Mesenchymal stem cell (in vitro differentiated cells and primary cell): ENCODE measurements around the gene BMERB1.

Source experiments
- DNase-seq: peaks from one replicate; pipeline ENCODE4 v3.0.0-alpha.2; 2013
- H2AFZ ChIP-seq: one replicate; pipeline ENCODE4 v1.6.1; 2013; ENCODE audit warnings: low read depth, mild to moderate bottlenecking, control low read depth, inconsistent platforms, low read length, moderate library complexity
- H2AK5ac ChIP-seq: 2 replicates; pipeline ENCODE4 v1.6.1; 2013; ENCODE audit warnings: low read length, moderate library complexity, mild to moderate bottlenecking, inconsistent platforms; ENCODE audit not compliant: severe bottlenecking
- H2BK120ac ChIP-seq: one replicate; pipeline ENCODE4 v1.6.1; 2013; ENCODE audit warnings: low read depth, mild to moderate bottlenecking, inconsistent platforms, low read length, moderate library complexity
- H2BK12ac ChIP-seq, 2 experiments: one replicate each; pipeline ENCODE4 v1.6.1; 2013; ENCODE audit warnings: inconsistent platforms in 2 of 2, low read length in 2 of 2, mild to moderate bottlenecking in 2 of 2, moderate library complexity in 2 of 2, control low read depth in 1 of 2
- H2BK15ac ChIP-seq: one replicate; pipeline ENCODE4 v1.6.1; 2013; ENCODE audit warnings: mild to moderate bottlenecking, low read depth, inconsistent platforms; ENCODE audit not compliant: poor library complexity, severe bottlenecking
- H2BK5ac ChIP-seq: 2 replicates; pipeline ENCODE4 v1.6.1; 2013; ENCODE audit warnings: low read depth, mild to moderate bottlenecking, low read length, control low read depth, inconsistent platforms; ENCODE audit not compliant: poor library complexity, severe bottlenecking
- H3K14ac ChIP-seq, 2 experiments: one replicate each; pipeline ENCODE4 v1.6.1; 2013; ENCODE audit warnings: inconsistent platforms in 2 of 2, low read length in 2 of 2, control low read depth in 1 of 2, mild to moderate bottlenecking in 1 of 2, moderate library complexity in 1 of 2
- H3K18ac ChIP-seq, 2 experiments: one replicate each; pipeline ENCODE4 v1.6.1; 2013; ENCODE audit warnings: inconsistent platforms in 2 of 2, low read length in 2 of 2, control low read depth in 1 of 2, low read depth in 1 of 2, mild to moderate bottlenecking in 1 of 2
- H3K23ac ChIP-seq, 2 experiments: one replicate each; pipeline ENCODE4 v1.6.1; 2013; ENCODE audit warnings: inconsistent platforms in 2 of 2, low read length in 2 of 2, mild to moderate bottlenecking in 2 of 2, moderate library complexity in 2 of 2, control low read depth in 1 of 2
- H3K27ac ChIP-seq: 2 replicates; pipeline ENCODE4 v1.5.1; 2013; ENCODE audit warnings: mild to moderate bottlenecking, moderate library complexity, low read length, control low read depth, inconsistent platforms; ENCODE audit not compliant: poor library complexity, severe bottlenecking
- H3K27me3 ChIP-seq, 2 experiments: 2 replicates each; pipeline versions ENCODE4 v1.6.1 to v1.7.0; 2013; ENCODE audit warnings: low read length in 2 of 2, mild to moderate bottlenecking in 2 of 2, moderate library complexity in 2 of 2, control low read depth in 1 of 2, inconsistent platforms in 1 of 2; ENCODE audit not compliant: control insufficient read depth in 1 of 2, insufficient read depth in 1 of 2
- H3K36me3 ChIP-seq, 2 experiments: 2 replicates each; pipeline versions ENCODE4 v1.6.1 to v1.7.0; 2013; ENCODE audit warnings: low read length in 2 of 2, control low read depth in 1 of 2, inconsistent platforms in 1 of 2, low read depth in 1 of 2, mild to moderate bottlenecking in 1 of 2; ENCODE audit not compliant: insufficient read depth in 2 of 2, control insufficient read depth in 1 of 2
- H3K4ac ChIP-seq, 2 experiments: one replicate each; pipeline ENCODE4 v1.6.1; 2013; ENCODE audit warnings: inconsistent platforms in 2 of 2, low read length in 2 of 2, mild to moderate bottlenecking in 2 of 2, moderate library complexity in 2 of 2, control low read depth in 1 of 2, low read depth in 1 of 2
- H3K4me1 ChIP-seq: 2 replicates; pipeline ENCODE4 v1.6.1; 2013; ENCODE audit warnings: low read depth, low read length, control low read depth; ENCODE audit not compliant: control insufficient read depth, insufficient read depth
- H3K4me2 ChIP-seq: 2 replicates; pipeline ENCODE4 v1.6.1; 2013; ENCODE audit warnings: low read length, mild to moderate bottlenecking, inconsistent platforms; ENCODE audit not compliant: poor library complexity, severe bottlenecking
- H3K4me3 ChIP-seq, 2 experiments: 2 replicates each; pipeline versions ENCODE4 v1.5.1 to v1.7.0; 2013; ENCODE audit warnings: low read length in 2 of 2, mild to moderate bottlenecking in 2 of 2, control low read depth in 1 of 2, low read depth in 1 of 2; ENCODE audit not compliant: insufficient read depth in 1 of 2
- H3K79me1 ChIP-seq: replicated peaks from 2 replicates; pipeline ENCODE4 v1.6.1; 2013; ENCODE audit warnings: mild to moderate bottlenecking, control low read depth, low read length, inconsistent platforms; ENCODE audit not compliant: poor library complexity, severe bottlenecking
- H3K9ac ChIP-seq: 2 replicates; pipeline ENCODE4 v1.7.0; 2013; ENCODE audit warnings: mild to moderate bottlenecking, low read length, moderate library complexity
- H3K9me3 ChIP-seq: 2 replicates; pipeline ENCODE4 v1.7.0; 2013; ENCODE audit warnings: mild to moderate bottlenecking, low read length; ENCODE audit not compliant: control insufficient read depth
- H4K8ac ChIP-seq: one replicate; pipeline ENCODE4 v1.6.1; 2013; ENCODE audit warnings: inconsistent platforms, mild to moderate bottlenecking, low read length, moderate library complexity
- H4K91ac ChIP-seq: one replicate; pipeline ENCODE4 v1.6.1; 2013; ENCODE audit warnings: mild to moderate bottlenecking, low read length, inconsistent platforms
- WGBS: methylation state at CpG from one replicate; pipeline ENCODE4 v1.1.7; 2013; ENCODE audit warnings: mixed read lengths; 5-methylcytosine and 5-hydroxymethylcytosine counted together

The BMERB1 gene

DNA sequence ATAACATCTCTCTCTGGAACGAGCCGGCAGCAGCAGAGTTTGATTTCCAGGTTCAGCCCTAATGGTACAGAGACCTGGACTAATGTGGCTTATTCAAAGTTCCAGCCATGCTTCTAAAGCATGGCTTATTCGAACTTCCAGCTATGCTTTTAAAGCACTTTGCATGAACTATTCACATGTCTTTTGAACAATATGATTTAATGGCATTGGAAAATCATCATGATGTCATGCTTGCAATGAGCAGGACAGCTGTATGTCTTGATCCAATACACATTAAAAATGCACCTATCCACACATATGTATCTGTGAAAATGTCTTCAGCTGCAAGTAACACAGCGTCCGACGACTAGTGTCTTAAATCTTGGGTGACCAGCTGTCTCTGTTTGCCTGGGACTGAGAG is 122.9 kb downstream of the BMERB1 start:
- Histone ChIP-seq H3K9me3 (no peaks in the 10 kb centered on the region), H3K79me1 (peaks cover 4% of the 10 kb centered on the region), H3K36me3 (peaks cover 3 to 51% of the 10 kb centered on the region in 2 experiments), H4K8ac (no peak overlapping the region), H3K14ac (no peak overlapping the region), H3K27me3 (no peaks in the 10 kb centered on the region), H3K27ac (no peak overlapping the region), H2BK5ac (no peak overlapping the region), H4K91ac (no peak overlapping the region), H2BK15ac (no peak overlapping the region), H2AK5ac (no peak overlapping the region), H3K4me1 (no peaks in the 10 kb centered on the region), H2BK12ac (no peak overlapping the region), H3K4me3 (no peak overlapping the region), H3K9ac (no peak overlapping the region), H3K23ac (no peak overlapping the region), H2BK120ac (no peak overlapping the region), H3K4me2 (no peak overlapping the region), H3K4ac (no peak overlapping the region), H3K18ac (no peak overlapping the region), H2AFZ (no peak overlapping the region)
- WGBS, result 76% methylated on average over 5 of the region's 6 CpGs
- no peak for DNase-seq

DNA sequence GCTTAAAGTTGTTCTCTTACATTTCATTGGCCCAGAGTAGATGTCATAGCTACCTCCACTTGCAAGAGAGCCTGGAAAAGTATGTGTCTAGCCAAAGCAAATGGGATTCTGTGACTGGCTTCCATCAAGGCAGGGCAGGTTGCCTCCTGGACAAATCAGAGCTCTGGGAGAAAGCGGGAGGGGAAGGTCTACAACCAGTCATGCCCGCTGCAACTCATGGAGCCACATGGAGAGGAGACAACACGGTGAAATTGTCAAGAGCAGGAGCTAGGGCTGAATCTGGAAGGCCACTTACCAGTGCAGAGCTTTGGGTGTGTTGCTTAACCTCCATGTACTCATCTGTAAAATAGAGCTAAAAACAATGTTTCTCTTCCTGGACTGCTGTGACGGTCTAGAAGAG is 124.8 kb downstream of the BMERB1 start:
- Histone ChIP-seq H3K27ac (no peak overlapping the region), H3K14ac (no peak overlapping the region), H2BK12ac (no peak overlapping the region), H2BK5ac (no peak overlapping the region), H3K27me3 (no peaks in the 10 kb centered on the region), H3K9ac (no peak overlapping the region), H3K4ac (no peak overlapping the region), H2BK120ac (no peak overlapping the region), H3K9me3 (no peaks in the 10 kb centered on the region), H3K4me1 (no peaks in the 10 kb centered on the region), H2AFZ (no peak overlapping the region), H3K4me2 (no peak overlapping the region), H4K8ac (no peak overlapping the region), H3K4me3 (no peak overlapping the region), H2AK5ac (no peak overlapping the region), H4K91ac (no peak overlapping the region), H3K36me3 (peaks cover 4 to 52% of the 10 kb centered on the region in 2 experiments), H2BK15ac (no peak overlapping the region), H3K79me1 (peaks cover 5% of the 10 kb centered on the region), H3K23ac (no peak overlapping the region), H3K18ac (no peak overlapping the region)
- no peak for DNase-seq
- 93% methylated on average over 3 of the region's 4 CpGs for WGBS

DNA sequence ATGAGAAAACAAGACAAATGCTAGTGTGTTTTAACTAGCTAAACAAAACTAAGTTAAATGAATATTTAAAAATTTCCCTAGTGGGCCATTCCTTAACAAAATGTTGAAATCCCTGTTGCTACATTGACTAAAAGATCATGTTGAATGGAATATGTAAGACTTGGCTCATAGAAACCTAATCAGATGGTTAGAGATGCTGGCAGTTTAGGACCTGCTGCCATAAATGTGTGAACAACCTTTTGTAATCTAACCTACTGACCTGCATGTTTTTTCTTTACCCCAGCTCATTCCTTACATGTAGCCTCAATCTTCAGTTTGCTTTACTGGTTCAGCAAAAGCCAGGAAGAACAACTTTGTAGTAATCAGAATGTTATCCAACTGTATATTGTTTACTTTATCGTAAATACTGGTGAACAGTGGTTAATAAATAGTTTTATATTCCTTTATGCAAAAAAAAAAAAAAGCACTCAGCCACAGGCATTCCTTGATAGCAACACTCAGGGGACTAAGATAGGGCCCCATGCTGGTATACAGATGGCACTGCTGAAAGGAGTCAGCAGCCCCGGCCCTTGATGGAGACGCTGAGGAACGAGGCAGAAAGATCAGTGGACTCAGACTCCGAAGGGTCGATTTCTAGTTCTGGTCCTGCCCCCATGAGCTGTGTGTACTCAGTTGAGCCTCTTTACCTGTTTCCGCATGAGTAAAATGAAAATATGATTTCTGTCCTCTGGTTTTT is 130.4 kb downstream of the BMERB1 start:
- H3K4me2 ChIP-seq, result no peak overlapping the region
- H3K14ac ChIP-seq, result no peak overlapping the region
- H3K9ac ChIP-seq, result no peak overlapping the region
- H3K4me3 ChIP-seq, result no peak overlapping the region
- no peak overlapping the region for H2BK5ac ChIP-seq
- peaks cover 15 to 45% of the 10 kb centered on the region in 2 experiments for H3K36me3 ChIP-seq
- no peak overlapping the region for H2AK5ac ChIP-seq
- no peak for DNase-seq
- no peak overlapping the region for H3K27ac ChIP-seq
- H3K79me1 ChIP-seq, result peaks cover 7% of the 10 kb centered on the region
- 78% methylated on average over 3 of the region's 7 CpGs for WGBS
- no peak overlapping the region for H4K8ac ChIP-seq
- no peak overlapping the region for H4K91ac ChIP-seq
- H3K4me1 ChIP-seq, result peaks cover 2% of the 10 kb centered on the region
- no peak overlapping the region for H2BK120ac ChIP-seq
- H3K23ac ChIP-seq, result no peak overlapping the region
- H3K27me3 ChIP-seq, result no peaks in the 10 kb centered on the region
- no peak overlapping the region for H3K4ac ChIP-seq
- no peak overlapping the region for H2BK12ac ChIP-seq
- H3K9me3 ChIP-seq, result no peaks in the 10 kb centered on the region
- no peak overlapping the region for H2BK15ac ChIP-seq
- H2AFZ ChIP-seq, result no peak overlapping the region
- H3K18ac ChIP-seq, result no peak overlapping the region

DNA sequence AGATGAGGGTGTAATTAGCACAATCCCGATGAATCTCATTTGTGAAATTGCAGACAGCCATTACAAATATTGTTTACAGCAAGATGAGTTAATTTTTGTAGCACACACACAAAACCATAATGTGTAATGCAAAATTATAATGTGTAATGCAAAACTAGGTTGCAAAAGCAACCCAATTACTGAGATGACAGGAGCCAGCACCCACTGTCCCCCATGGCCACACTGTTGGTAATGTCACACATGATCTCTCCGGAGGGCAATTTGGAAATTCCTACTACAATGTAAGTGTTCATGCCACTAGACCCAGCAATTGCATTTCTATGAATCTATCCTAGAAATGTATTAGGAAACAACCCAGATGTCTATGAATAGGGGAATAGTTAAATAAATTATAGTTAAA is 131.7 kb downstream of the BMERB1 start:
- Histone ChIP-seq H3K4me3 (no peak overlapping the region), H3K4ac (no peak overlapping the region), H3K27ac (no peak overlapping the region), H2BK15ac (no peak overlapping the region), H2BK12ac (no peak overlapping the region), H3K36me3 (peaks cover 20 to 55% of the 10 kb centered on the region in 2 experiments), H3K18ac (no peak overlapping the region), H3K9me3 (no peaks in the 10 kb centered on the region), H4K91ac (no peak overlapping the region), H3K23ac (no peak overlapping the region), H3K9ac (no peak overlapping the region), H3K79me1 (peaks cover 7% of the 10 kb centered on the region), H3K4me2 (no peak overlapping the region), H3K4me1 (peaks cover 2% of the 10 kb centered on the region), H2AK5ac (no peak overlapping the region), H4K8ac (no peak overlapping the region), H2BK5ac (no peak overlapping the region), H2BK120ac (no peak overlapping the region), H2AFZ (no peak overlapping the region), H3K14ac (no peak overlapping the region), H3K27me3 (no peaks in the 10 kb centered on the region)
- DNase-seq, result no peak
- WGBS, result 100% methylated on average over 1 of the region's 2 CpGs
